Stimulated activated effector memory CD8-positive, alpha-beta T cell treated with anti-CD3 and anti-CD28 coated beads, Interleukin-12 subunit alpha, Interleukin-12 subunit beta, amount 100 ng/mL, for 72 hours (primary cell): ENCODE results near the gene ATG2B.

ENCODE experiments used
- ATAC-seq: fragments of 150-1000 bp; cut with Tn5 transposase; 2 replicates; pipeline ENCODE4 v1.10.0; 2021
- DNase-seq, 2 donors: peaks; one replicate each; pipeline ENCODE4 v3.0.0; 2021 to 2022; ENCODE audit warnings: low spot score in 2 of 2
- H3K27ac Mint-ChIP-seq: one replicate; pipeline ENCODE4 v1.8.0; 2022; ENCODE audit warnings: mild to moderate bottlenecking, mixed read lengths
- H3K36me3 Mint-ChIP-seq: one replicate; pipeline ENCODE4 v1.8.0; 2022; ENCODE audit warnings: mild to moderate bottlenecking, mixed read lengths
- H3K4me1 Mint-ChIP-seq: one replicate; pipeline ENCODE4 v1.8.0; 2022; ENCODE audit warnings: mixed read lengths
- H3K4me3 Mint-ChIP-seq: one replicate; pipeline ENCODE4 v1.8.0; 2022; ENCODE audit warnings: mild to moderate bottlenecking, mixed read lengths
- H3K9me3 Mint-ChIP-seq: one replicate; pipeline ENCODE4 v1.8.0; 2022; ENCODE audit warnings: mixed read lengths

Gene ATG2B

GRCh38 chr14:96275177-96276112 lies 87.7 kb downstream of the ATG2B start:
- H3K27ac Mint-ChIP-seq: no peak overlapping the region
- peak; percentile 49 to 79 for DNase-seq
- no peak overlapping the region for H3K4me3 Mint-ChIP-seq
- ATAC-seq: peak; percentile 52
- H3K9me3 Mint-ChIP-seq: peaks cover 3% of the 10 kb centered on the region
- H3K4me1 Mint-ChIP-seq: no peaks in the 10 kb centered on the region
- peaks cover 6% of the 10 kb centered on the region for H3K36me3 Mint-ChIP-seq

- Mint-ChIP-seq H3K27ac (no peak overlapping the region), H3K4me1 (no peaks in the 10 kb centered on the region), H3K36me3 (peaks cover 5% of the 10 kb centered on the region), H3K9me3 (peaks cover 3% of the 10 kb centered on the region), H3K4me3 (no peak overlapping the region)
- ATAC-seq: no peak
- DNase-seq: no peak
Measured at GRCh38 chr14:96274543-96274942, 88.6 kb downstream of the ATG2B start.

DNA sequence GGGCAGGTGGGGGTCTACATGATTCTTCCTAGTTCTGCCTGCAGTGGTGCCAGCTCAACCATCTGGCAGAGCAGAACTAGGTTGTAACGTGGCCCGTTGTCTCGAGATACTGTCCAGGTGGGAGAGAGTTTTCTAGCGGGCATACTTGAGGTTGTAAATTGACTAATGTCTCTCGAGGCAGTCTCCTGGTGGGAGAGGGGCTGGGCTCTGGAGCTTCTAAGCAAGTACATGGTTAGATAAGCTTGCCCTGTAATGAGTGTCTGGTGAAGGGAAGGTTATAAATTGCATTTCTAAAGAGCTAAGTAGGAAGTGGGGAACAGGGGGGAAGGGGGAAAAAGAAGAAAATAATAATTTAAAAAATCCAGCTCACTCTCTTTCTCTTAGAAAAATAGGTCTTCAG lies 89.0 kb downstream of the ATG2B start:
- H3K27ac Mint-ChIP-seq: no peak overlapping the region
- DNase-seq: no peak
- H3K4me3 Mint-ChIP-seq: no peak overlapping the region
- peaks cover 3% of the 10 kb centered on the region for H3K9me3 Mint-ChIP-seq
- H3K36me3 Mint-ChIP-seq: peaks cover 1% of the 10 kb centered on the region
- no peaks in the 10 kb centered on the region for H3K4me1 Mint-ChIP-seq
- ATAC-seq: no peak

DNA sequence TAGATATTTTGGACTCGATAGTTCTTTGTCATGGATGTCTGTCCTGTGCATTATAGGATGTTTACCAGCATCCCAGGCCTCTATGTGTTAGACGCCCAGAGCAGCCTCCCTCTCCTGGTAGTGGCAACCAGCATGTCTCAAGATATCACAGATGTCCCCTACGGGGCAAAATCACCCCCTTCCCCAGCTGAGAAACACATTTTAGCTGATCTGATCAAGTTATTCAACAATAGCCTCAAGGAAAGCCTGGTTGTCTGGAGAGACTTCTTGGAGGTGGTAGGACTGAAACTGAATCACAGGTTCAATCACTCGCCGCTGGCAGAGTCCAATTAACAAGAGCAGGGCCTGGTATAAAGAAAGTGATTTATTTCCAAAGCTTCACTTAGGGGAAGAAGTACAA lies 89.5 kb downstream of the ATG2B start:
- Mint-ChIP-seq H3K4me3 (no peak overlapping the region), H3K4me1 (no peaks in the 10 kb centered on the region), H3K27ac (no peak overlapping the region), H3K36me3 (no peaks in the 10 kb centered on the region), H3K9me3 (peaks cover 3% of the 10 kb centered on the region)
- DNase-seq (no peak), ATAC-seq (no peak)

GRCh38 chr14:96272777-96273473 lies 90.2 kb downstream of the ATG2B start:
- Mint-ChIP-seq H3K9me3 (peaks cover 3% of the 10 kb centered on the region), H3K36me3 (no peaks in the 10 kb centered on the region), H3K4me3 (no peak overlapping the region), H3K4me1 (no peaks in the 10 kb centered on the region), H3K27ac (no peak overlapping the region)
- DNase-seq (no peak), ATAC-seq (no peak)

GRCh38 chr14:96271421-96271762 lies 91.7 kb downstream of the ATG2B start:
- Mint-ChIP-seq H3K4me3 (no peak overlapping the region), H3K4me1 (no peaks in the 10 kb centered on the region), H3K9me3 (no peaks in the 10 kb centered on the region), H3K27ac (no peak overlapping the region), H3K36me3 (no peaks in the 10 kb centered on the region)
- ATAC-seq: no peak
- DNase-seq: no peak

GRCh38 chr14:96270565-96271420 lies 92.3 kb downstream of the ATG2B start:
- Mint-ChIP-seq H3K36me3 (no peaks in the 10 kb centered on the region), H3K9me3 (no peaks in the 10 kb centered on the region), H3K27ac (no peak overlapping the region), H3K4me1 (no peaks in the 10 kb centered on the region), H3K4me3 (no peak overlapping the region)
- DNase-seq (no peak), ATAC-seq (no peak)

- Mint-ChIP-seq H3K9me3 (no peaks in the 10 kb centered on the region), H3K36me3 (no peaks in the 10 kb centered on the region), H3K4me1 (no peaks in the 10 kb centered on the region), H3K27ac (no peak overlapping the region), H3K4me3 (no peak overlapping the region)
- DNase-seq: no peak
- ATAC-seq: no peak
Measured at GRCh38 chr14:96269359-96269710, 93.8 kb downstream of the ATG2B start.

- H3K4me3 Mint-ChIP-seq: no peak overlapping the region
Measured at GRCh38 chr14:96268431-96269358, 94.4 kb downstream of the ATG2B start.

DNA sequence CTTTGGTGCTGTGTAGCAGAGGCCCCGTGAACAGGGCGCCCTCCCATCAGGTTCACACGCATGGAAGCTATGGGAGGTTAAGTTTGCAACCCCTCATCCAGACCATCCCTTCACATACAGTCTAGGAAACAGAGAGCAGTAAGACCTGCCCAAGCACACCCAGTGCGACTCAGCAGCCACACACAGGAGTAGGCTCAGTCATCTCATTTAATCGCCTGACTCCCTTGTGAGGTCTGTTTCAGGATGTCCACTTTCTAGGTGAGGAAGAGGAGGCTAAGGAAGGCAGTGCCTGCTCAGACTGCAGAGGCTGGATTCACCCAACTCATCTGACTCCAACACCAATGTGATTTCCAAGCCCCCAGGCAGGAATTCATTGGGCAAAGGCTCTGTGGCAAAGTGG lies 95.2 kb downstream of the ATG2B start:
- no peaks in the 10 kb centered on the region for H3K9me3 Mint-ChIP-seq
- ATAC-seq: no peak
- DNase-seq: no peak
- H3K4me3 Mint-ChIP-seq: no peak overlapping the region
- H3K27ac Mint-ChIP-seq: no peak overlapping the region
- H3K4me1 Mint-ChIP-seq: no peaks in the 10 kb centered on the region
- no peaks in the 10 kb centered on the region for H3K36me3 Mint-ChIP-seq

More at GRCh38 chr14:96268431-96269358, 94.4 kb downstream of the ATG2B start:
- no peak for ATAC-seq
- Mint-ChIP-seq H3K27ac (no peak overlapping the region), H3K36me3 (no peaks in the 10 kb centered on the region), H3K4me1 (no peaks in the 10 kb centered on the region), H3K9me3 (no peaks in the 10 kb centered on the region)
- no peak for DNase-seq

DNA sequence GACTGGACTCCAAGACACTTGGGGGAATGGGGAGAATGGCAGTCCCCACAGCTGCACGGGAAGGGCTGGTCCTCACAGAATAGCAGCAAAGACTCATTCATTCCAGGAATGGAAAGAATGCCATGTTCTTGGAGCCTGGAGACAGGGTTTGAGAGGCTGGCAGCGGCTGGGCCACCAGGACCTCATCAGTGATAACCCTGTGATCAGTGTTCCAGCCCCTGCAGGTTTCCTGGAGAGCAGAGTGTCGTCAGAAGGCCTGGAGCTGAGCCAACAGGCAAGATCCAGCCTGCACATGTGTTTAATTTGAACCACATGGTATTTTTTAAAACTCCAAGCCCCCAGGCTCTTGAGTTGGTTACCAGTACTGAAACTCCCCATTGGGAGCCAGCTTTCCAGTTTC lies 95.8 kb downstream of the ATG2B start:
- no peak overlapping the region for H3K27ac Mint-ChIP-seq
- no peak overlapping the region for H3K4me3 Mint-ChIP-seq
- H3K36me3 Mint-ChIP-seq: no peaks in the 10 kb centered on the region
- ATAC-seq: no peak
- H3K4me1 Mint-ChIP-seq: no peaks in the 10 kb centered on the region
- no peak for DNase-seq
- H3K9me3 Mint-ChIP-seq: no peaks in the 10 kb centered on the region

DNA sequence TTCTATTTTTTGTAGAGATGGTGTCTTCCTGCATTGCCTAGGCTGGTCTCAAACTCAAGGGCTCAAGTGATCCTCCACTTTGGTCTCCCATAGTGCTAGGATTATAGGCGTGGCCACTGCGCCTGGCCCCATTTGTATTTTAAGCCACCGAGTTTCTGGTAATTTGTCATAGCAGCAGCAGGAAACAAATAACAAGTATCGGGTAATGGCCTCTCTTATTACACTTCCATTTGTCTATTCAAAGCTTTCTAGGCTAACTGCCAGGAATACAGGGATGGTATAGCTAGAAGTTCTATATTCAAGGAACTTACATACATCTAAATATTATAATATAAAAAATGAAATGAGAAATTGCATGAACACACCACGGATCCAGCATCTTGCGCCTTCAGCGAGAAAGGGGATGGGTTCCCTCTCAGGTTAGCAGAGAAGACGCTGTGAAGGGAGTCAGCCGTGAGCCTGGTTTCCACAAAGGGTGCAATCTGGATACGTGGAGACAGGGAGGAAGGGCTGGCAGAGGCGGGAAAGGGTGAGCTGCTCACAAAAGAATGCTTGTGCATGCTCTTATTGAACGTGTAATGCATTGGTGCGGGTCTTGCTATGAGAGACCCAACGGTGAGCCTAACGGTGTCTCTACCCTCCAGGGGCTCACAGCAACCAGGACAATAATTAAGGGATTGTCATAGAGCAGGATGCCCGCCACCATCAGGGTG lies 97.6 kb downstream of the ATG2B start:
- no peaks in the 10 kb centered on the region for H3K9me3 Mint-ChIP-seq
- ATAC-seq: no peak
- H3K27ac Mint-ChIP-seq: no peak overlapping the region
- DNase-seq: no peak
- H3K36me3 Mint-ChIP-seq: no peaks in the 10 kb centered on the region
- H3K4me3 Mint-ChIP-seq: no peak overlapping the region
- no peaks in the 10 kb centered on the region for H3K4me1 Mint-ChIP-seq

- DNase-seq (no peak), ATAC-seq (no peak)
- H3K36me3 Mint-ChIP-seq: no peaks in the 10 kb centered on the region
- H3K9me3 Mint-ChIP-seq: no peaks in the 10 kb centered on the region
- no peaks in the 10 kb centered on the region for H3K4me1 Mint-ChIP-seq
- H3K27ac Mint-ChIP-seq: no peak overlapping the region
- H3K4me3 Mint-ChIP-seq: no peak overlapping the region
Measured at GRCh38 chr14:96264853-96265252, 98.3 kb downstream of the ATG2B start.

DNA sequence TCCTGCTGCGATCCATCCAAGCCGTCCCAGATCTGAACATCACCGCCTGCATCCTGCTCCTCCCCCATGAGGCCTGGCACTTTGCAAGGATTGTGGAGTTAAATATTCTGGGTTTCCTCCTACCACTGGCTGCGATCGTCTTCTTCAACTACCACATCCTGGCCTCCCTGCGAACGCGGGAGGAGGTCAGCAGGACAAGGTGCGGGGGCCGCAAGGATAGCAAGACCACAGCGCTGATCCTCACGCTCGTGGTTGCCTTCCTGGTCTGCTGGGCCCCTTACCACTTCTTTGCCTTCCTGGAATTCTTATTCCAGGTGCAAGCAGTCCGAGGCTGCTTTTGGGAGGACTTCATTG lies 99.0 kb downstream of the ATG2B start:
- H3K9me3 Mint-ChIP-seq: no peaks in the 10 kb centered on the region
- ATAC-seq (no peak), DNase-seq (no peak)
- no peak overlapping the region for H3K4me3 Mint-ChIP-seq
- H3K27ac Mint-ChIP-seq: no peak overlapping the region
- H3K36me3 Mint-ChIP-seq: no peaks in the 10 kb centered on the region
- H3K4me1 Mint-ChIP-seq: no peaks in the 10 kb centered on the region
